GM12878 (cell line): ENCODE results near the gene GLUL. TPM values are rescaled to one million over a fixed set of nuclear protein-coding genes. Genes with fewer than 3 reads are reported as not detected.

Experiments
- ATAC-seq: fragments of 200-7000 bp; cut with Tn5 transposase; 3 replicates; pipeline ENCODE4 v1.9.1; 2020; ENCODE audit warnings: mild to moderate bottlenecking, moderate library complexity
- BruUV-seq: library from RNA; stranded (reverse); fragments of 400-500 nt; replicated peaks from 2 replicates; lab custom pipeline; 2021; lab: Mats Ljungman, UMichigan
- CTCF ChIA-PET: fragments of 300-600 bp; sonication (Branson Sonifier 250); formaldehyde crosslinking; extraction: SDS; loops from one replicate; lab custom pipeline; 2021; ENCODE audit warnings: inconsistent platforms; lab: Yijun Ruan, JAX
- POLR2A ChIA-PET: fragments of 350-600 bp; formaldehyde crosslinking; extraction: SDS; loops from one replicate; lab custom pipeline; 2021; ENCODE audit warnings: inconsistent platforms; lab: Charles Lee
- RAD21 ChIA-PET: fragments of 300-600 bp; sonication (Branson Sonifier 250); formaldehyde crosslinking; loops from one replicate; lab custom pipeline; 2023; ENCODE audit warnings: antibody characterized with exemption; ENCODE audit not compliant: unreplicated experiment; lab: Charles Lee
- SMC1A ChIA-PET: fragments of 300-600 bp; sonication (Branson Sonifier 250); formaldehyde crosslinking; loops from one replicate; lab custom pipeline; 2023; ENCODE audit not compliant: unreplicated experiment, uncharacterized antibody; lab: Charles Lee
- DNase-seq: peaks from one replicate; pipeline ENCODE4 v3.0.0-alpha.2; 2011; ENCODE audit warnings: low read depth, low spot score
- FAIRE-seq: peaks from 3 replicates; lab custom pipeline; 2011; peaks lifted over from hg19 to GRCh38; lab: Jason Lieb, UNC
- H2AFZ ChIP-seq: 2 replicates; pipeline ENCODE4 v1.6.0; 2011; ENCODE audit warnings: low read depth, low read length, control low read depth; ENCODE audit not compliant: control insufficient read depth
- H3K27ac ChIP-seq: 2 replicates; pipeline ENCODE4 v1.5.1; 2011; ENCODE audit warnings: control low read depth; ENCODE audit not compliant: control insufficient read depth, insufficient read depth
- H3K27me3 ChIP-seq, 2 experiments: replicated peaks in 1 of 2; 2 replicates each; pipeline versions ENCODE4 v1.6.0 to v1.6.1; 2011; ENCODE audit warnings: low read length in 1 of 2; ENCODE audit not compliant: control insufficient read depth in 2 of 2, insufficient read depth in 2 of 2
- H3K36me3 ChIP-seq, 2 experiments: 2 replicates each; pipeline ENCODE4 v1.5.1; 2011; ENCODE audit warnings: low read length in 1 of 2; ENCODE audit not compliant: control insufficient read depth in 2 of 2, insufficient read depth in 2 of 2
- H3K4me1 ChIP-seq: 2 replicates; pipeline ENCODE4 v1.6.1; 2011; ENCODE audit warnings: mild to moderate bottlenecking, low read length, moderate library complexity, mixed read lengths; ENCODE audit not compliant: control insufficient read depth, insufficient read depth
- H3K4me2 ChIP-seq: 2 replicates; pipeline ENCODE4 v1.6.0; 2011; ENCODE audit warnings: control low read depth; ENCODE audit not compliant: control insufficient read depth, insufficient read depth
- H3K4me3 ChIP-seq: fragments of 200-600 bp; sonication (generic); 2 replicates; pipeline ENCODE4 v1.5.1; 2016
- H3K79me2 ChIP-seq: 2 replicates; pipeline ENCODE4 v1.6.0; 2011; ENCODE audit warnings: low read length; ENCODE audit not compliant: control insufficient read depth, insufficient read depth
- H3K9ac ChIP-seq: 2 replicates; pipeline ENCODE4 v1.8.0; 2011; ENCODE audit warnings: low read length, control low read depth, mixed read lengths; ENCODE audit not compliant: control insufficient read depth, insufficient read depth
- H3K9me3 ChIP-seq: replicated peaks from 3 replicates; pipeline ENCODE4 v1.5.1; 2011; ENCODE audit warnings: mild to moderate bottlenecking, low read length; ENCODE audit not compliant: control insufficient read depth, insufficient read depth
- H4K20me1 ChIP-seq: 2 replicates; pipeline ENCODE4 v1.6.0; 2011; ENCODE audit not compliant: control insufficient read depth, insufficient read depth
- FOS ChIP-seq: IDR thresholded peaks from 3 replicates; pipeline ENCODE4 v1.6.1; 2011; ENCODE audit warnings: borderline replicate concordance; ENCODE audit not compliant: insufficient read length; ENCODE audit errors: extremely low read depth
- RAD51 ChIP-seq: fragments of 450-650 bp; IDR thresholded peaks from 2 replicates; pipeline ENCODE4 v1.6.1; 2016; ENCODE audit warnings: moderate library complexity, mild to moderate bottlenecking, inconsistent platforms
- SP1 ChIP-seq: IDR thresholded peaks from one replicate; pipeline ENCODE4 v1.6.1; 2011; ENCODE audit warnings: low read depth, low read length
- WGBS: methylation state at CpG from one replicate; pipeline ENCODE4 v1.1.6; 2016; ENCODE audit warnings: low lambda C conversion rate; ENCODE audit not compliant: insufficient replicate concordance, insufficient coverage; ENCODE audit errors: missing lambda C conversion rate; 5-methylcytosine and 5-hydroxymethylcytosine counted together
- in situ Hi-C: fragments of 300-500 bp; cut with MboI; formaldehyde crosslinking; loops from 9 replicates; pipeline ENCODE4 v1.14.3; 2018; ENCODE audit warnings: mixed read lengths
- intact Hi-C: fragments of 100-400 bp; cut with micrococcal nuclease; formaldehyde crosslinking; loops from one replicate; pipeline ENCODE4 v1.14.2; 2022; ENCODE audit not compliant: unreplicated experiment
- polyA plus RNA-seq, 11 experiments: library from polyadenylated mRNA; depleted of rRNA in 4 of 11; unstranded in 6 of 11; stranded (reverse) in 5 of 11; fragments of >200 nt; fragmentation: Nextera tagmentation in 4 of 11; fragmentation: Illumina TruSeq in 1 of 11; extraction: Ambion mirVana in 4 of 11; extraction: Trizol in 1 of 11; gene quantifications; 1 replicate in 1 of 11; 2 replicates in 10 of 11; pipeline versions ENCODE4 v1.2.1 to v1.2.3, GENCODE V29; 2011 to 2016; ENCODE audit warnings: inconsistent platforms in 2 of 11, missing spikeins in 2 of 11, low read depth in 1 of 11
- total RNA-seq, 4 experiments: library from RNA; depleted of rRNA in 3 of 4; stranded (reverse); fragments of >200 nt in 3 of 4; fragmentation: Illumina TruSeq in 1 of 4; extraction: Trizol in 1 of 4; gene quantifications; 2 replicates each; pipeline versions ENCODE4 v1.2.1 to v1.2.3, GENCODE V29; 2013 to 2021
- TF ChIP-seq, protein P1 (sequence below): fragments of 450-650 bp; IDR thresholded peaks from 2 replicates; pipeline ENCODE4 v1.6.1; 2017; ENCODE audit warnings: mild to moderate bottlenecking
- TF ChIP-seq, protein P2 (sequence below): fragments of 450-650 bp; conservative IDR thresholded peaks from 2 replicates; pipeline ENCODE4 v1.6.1; 2017; ENCODE audit warnings: mild to moderate bottlenecking, moderate library complexity
- TF ChIP-seq, protein P3 (sequence below): fragments of 450-650 bp; IDR thresholded peaks from 2 replicates; pipeline ENCODE4 v1.6.1; 2017; ENCODE audit warnings: mild to moderate bottlenecking, moderate library complexity
- TF ChIP-seq, protein P4 (sequence below): IDR thresholded peaks from 2 replicates; pipeline ENCODE4 v1.6.1; 2012; ENCODE audit warnings: low read depth, low read length, improper control_type of control experiment
- TF ChIP-seq, protein P5 (sequence below): fragments of 450-650 bp; IDR thresholded peaks from 2 replicates; pipeline ENCODE4 v1.6.1; 2016; ENCODE audit warnings: mild to moderate bottlenecking
- TF ChIP-seq, protein P6 (sequence below): fragments of 450-650 bp; IDR thresholded peaks from 2 replicates; pipeline ENCODE4 v1.6.1; 2018; ENCODE audit warnings: borderline replicate concordance, mild to moderate bottlenecking; ENCODE audit not compliant: partially characterized antibody

Gene GLUL
- total and polyA plus RNA-seq, 10 of the 15 experiments (the other 5 are each of a cell fraction or from before 2014, with no cell fraction given): 2.3 to 392 (median 164) TPM

DNA sequence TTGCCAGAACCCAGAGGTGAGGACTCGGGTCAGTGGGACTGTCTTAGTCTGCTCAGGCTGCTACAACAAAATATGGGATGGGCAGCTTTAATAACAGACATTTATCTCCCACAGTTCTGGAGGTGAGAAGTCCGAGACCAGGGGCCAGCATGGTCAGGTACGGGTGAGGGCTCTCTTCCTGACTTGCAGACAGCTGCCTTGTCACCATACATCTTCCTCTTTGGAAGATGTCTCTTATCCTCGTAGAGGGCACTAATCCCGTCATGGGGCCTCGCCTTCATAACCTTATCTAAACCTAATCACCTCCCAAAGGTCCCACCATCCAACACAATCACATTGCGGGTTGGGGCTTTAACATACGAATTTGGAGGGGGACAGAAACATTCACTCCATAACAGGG is 51.9 kb downstream of the GLUL start (continued):
- TF ChIP-seq, protein P1, sequence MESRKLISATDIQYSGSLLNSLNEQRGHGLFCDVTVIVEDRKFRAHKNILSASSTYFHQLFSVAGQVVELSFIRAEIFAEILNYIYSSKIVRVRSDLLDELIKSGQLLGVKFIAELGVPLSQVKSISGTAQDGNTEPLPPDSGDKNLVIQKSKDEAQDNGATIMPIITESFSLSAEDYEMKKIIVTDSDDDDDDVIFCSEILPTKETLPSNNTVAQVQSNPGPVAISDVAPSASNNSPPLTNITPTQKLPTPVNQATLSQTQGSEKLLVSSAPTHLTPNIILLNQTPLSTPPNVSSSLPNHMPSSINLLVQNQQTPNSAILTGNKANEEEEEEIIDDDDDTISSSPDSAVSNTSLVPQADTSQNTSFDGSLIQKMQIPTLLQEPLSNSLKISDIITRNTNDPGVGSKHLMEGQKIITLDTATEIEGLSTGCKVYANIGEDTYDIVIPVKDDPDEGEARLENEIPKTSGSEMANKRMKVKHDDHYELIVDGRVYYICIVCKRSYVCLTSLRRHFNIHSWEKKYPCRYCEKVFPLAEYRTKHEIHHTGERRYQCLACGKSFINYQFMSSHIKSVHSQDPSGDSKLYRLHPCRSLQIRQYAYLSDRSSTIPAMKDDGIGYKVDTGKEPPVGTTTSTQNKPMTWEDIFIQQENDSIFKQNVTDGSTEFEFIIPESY: no peak
- no peak for TF ChIP-seq FOS

DNA sequence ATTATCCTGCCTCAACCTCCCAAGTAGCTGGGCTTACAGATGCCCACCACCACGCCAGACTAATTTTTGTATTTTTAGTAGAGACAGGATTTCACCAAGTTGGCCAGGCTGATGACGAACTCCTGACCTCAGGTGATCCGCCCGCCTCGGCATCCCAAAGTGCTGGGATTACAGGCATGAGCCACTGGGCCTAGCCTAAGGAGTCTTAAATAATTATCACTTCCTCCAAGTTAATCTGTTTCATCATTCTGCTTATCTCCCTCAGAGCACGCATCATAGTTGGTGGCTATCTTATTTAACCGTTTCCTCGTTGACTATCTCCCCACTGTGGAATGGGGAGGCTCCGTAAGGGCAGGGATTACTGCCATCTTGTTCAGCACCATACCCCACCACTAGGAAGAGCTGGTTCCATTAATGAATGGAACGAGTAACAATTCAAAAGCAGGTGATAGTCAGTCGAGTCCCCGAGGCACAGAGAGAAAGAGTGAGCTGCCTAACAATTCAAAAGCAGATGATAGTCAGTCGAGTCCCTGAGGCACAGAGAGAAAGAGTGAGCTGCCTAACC is 52.7 kb downstream of the GLUL start:
- ChIA-PET SMC1A (interaction anchor here (1.1 to 1.6 kb wide), 3 partner anchors 11 to 58 kb away, joined by 3 to 5 read pairs (median 4); no protein-coding TSS in a partner anchor), CTCF (interaction anchor here (1.7 kb wide), 1 partner anchor 17 kb away, joined by 5 read pairs; no protein-coding TSS in a partner anchor), RAD21 (no interaction called here), POLR2A (no interaction called here)
- intact Hi-C loops: no loop called here
- Histone ChIP-seq H2AFZ (no peak overlapping the region), H3K36me3 (no peaks in the 10 kb centered on the region), H3K4me3 (no peak overlapping the region), H3K4me1 (no peaks in the 10 kb centered on the region), H4K20me1 (no peaks in the 10 kb centered on the region), H3K4me2 (no peak overlapping the region), H3K9ac (no peak overlapping the region), H3K9me3 (no peaks in the 10 kb centered on the region), H3K27ac (no peak overlapping the region), H3K79me2 (no peaks in the 10 kb centered on the region), H3K27me3 (peaks cover 0 to 1% of the 10 kb centered on the region in 2 experiments)
- in situ Hi-C loops: no loop called here
- WGBS: 66% methylated on average over 13 of the region's 13 CpGs
- DNase-seq: no peak
- no TSS peak for BruUV-seq
- no peak for FAIRE-seq
- no peak for ATAC-seq
- TF ChIP-seq, protein P2, sequence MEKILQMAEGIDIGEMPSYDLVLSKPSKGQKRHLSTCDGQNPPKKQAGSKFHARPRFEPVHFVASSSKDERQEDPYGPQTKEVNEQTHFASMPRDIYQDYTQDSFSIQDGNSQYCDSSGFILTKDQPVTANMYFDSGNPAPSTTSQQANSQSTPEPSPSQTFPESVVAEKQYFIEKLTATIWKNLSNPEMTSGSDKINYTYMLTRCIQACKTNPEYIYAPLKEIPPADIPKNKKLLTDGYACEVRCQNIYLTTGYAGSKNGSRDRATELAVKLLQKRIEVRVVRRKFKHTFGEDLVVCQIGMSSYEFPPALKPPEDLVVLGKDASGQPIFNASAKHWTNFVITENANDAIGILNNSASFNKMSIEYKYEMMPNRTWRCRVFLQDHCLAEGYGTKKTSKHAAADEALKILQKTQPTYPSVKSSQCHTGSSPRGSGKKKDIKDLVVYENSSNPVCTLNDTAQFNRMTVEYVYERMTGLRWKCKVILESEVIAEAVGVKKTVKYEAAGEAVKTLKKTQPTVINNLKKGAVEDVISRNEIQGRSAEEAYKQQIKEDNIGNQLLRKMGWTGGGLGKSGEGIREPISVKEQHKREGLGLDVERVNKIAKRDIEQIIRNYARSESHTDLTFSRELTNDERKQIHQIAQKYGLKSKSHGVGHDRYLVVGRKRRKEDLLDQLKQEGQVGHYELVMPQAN: no peak
- TF ChIP-seq FOS: no peak
- TF ChIP-seq, protein P3, sequence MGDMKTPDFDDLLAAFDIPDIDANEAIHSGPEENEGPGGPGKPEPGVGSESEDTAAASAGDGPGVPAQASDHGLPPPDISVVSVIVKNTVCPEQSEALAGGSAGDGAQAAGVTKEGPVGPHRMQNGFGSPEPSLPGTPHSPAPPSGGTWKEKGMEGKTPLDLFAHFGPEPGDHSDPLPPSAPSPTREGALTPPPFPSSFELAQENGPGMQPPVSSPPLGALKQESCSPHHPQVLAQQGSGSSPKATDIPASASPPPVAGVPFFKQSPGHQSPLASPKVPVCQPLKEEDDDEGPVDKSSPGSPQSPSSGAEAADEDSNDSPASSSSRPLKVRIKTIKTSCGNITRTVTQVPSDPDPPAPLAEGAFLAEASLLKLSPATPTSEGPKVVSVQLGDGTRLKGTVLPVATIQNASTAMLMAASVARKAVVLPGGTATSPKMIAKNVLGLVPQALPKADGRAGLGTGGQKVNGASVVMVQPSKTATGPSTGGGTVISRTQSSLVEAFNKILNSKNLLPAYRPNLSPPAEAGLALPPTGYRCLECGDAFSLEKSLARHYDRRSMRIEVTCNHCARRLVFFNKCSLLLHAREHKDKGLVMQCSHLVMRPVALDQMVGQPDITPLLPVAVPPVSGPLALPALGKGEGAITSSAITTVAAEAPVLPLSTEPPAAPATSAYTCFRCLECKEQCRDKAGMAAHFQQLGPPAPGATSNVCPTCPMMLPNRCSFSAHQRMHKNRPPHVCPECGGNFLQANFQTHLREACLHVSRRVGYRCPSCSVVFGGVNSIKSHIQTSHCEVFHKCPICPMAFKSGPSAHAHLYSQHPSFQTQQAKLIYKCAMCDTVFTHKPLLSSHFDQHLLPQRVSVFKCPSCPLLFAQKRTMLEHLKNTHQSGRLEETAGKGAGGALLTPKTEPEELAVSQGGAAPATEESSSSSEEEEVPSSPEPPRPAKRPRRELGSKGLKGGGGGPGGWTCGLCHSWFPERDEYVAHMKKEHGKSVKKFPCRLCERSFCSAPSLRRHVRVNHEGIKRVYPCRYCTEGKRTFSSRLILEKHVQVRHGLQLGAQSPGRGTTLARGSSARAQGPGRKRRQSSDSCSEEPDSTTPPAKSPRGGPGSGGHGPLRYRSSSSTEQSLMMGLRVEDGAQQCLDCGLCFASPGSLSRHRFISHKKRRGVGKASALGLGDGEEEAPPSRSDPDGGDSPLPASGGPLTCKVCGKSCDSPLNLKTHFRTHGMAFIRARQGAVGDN: no peak
- TF ChIP-seq RAD51: no peak
- TF ChIP-seq, protein P4, sequence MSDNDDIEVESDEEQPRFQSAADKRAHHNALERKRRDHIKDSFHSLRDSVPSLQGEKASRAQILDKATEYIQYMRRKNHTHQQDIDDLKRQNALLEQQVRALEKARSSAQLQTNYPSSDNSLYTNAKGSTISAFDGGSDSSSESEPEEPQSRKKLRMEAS: no peak
- TF ChIP-seq SP1: no peak
- TF ChIP-seq, protein P5, sequence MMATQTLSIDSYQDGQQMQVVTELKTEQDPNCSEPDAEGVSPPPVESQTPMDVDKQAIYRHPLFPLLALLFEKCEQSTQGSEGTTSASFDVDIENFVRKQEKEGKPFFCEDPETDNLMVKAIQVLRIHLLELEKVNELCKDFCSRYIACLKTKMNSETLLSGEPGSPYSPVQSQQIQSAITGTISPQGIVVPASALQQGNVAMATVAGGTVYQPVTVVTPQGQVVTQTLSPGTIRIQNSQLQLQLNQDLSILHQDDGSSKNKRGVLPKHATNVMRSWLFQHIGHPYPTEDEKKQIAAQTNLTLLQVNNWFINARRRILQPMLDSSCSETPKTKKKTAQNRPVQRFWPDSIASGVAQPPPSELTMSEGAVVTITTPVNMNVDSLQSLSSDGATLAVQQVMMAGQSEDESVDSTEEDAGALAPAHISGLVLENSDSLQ: no peak
- TF ChIP-seq, protein P6, sequence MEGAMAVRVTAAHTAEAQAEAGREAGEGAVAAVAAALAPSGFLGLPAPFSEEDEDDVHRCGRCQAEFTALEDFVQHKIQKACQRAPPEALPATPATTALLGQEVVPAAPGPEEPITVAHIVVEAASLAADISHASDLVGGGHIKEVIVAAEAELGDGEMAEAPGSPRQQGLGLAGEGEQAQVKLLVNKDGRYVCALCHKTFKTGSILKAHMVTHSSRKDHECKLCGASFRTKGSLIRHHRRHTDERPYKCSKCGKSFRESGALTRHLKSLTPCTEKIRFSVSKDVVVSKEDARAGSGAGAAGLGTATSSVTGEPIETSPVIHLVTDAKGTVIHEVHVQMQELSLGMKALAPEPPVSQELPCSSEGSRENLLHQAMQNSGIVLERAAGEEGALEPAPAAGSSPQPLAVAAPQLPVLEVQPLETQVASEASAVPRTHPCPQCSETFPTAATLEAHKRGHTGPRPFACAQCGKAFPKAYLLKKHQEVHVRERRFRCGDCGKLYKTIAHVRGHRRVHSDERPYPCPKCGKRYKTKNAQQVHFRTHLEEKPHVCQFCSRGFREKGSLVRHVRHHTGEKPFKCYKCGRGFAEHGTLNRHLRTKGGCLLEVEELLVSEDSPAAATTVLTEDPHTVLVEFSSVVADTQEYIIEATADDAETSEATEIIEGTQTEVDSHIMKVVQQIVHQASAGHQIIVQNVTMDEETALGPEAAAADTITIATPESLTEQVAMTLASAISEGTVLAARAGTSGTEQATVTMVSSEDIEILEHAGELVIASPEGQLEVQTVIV: no peak
